Measurements from ENCODE around the gene VWA3B. TPM values are rescaled to one million over a fixed set of nuclear protein-coding genes. Genes with fewer than 3 reads are reported as not detected.
A peak's percentile ranks its signal among the peaks of the same experiment; 100 is the strongest.

VWA3B gene
- polyA plus RNA-seq, 1 donor (not counting 4 experiments of a cell fraction or from before 2014, with no cell fraction given) = not detected

DNA sequence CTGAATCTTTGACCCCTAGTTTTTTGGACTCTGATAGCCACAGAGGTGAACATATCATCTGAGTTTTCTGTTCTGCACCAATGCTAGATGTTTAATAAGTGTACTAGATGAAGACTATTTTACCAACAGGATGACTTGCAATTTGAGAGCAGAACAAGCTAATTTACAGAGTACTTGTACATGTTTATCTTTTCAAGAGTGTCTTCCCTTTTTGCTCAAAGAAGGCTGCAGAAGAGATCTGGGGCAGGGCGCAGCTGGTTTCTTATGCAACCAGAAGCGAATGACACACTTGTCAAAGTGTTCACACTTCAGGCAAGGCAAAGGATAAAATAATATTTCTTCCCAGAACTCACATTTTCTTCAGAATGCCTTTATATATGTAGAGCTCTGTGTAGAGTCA lies 86.0 kb downstream of the VWA3B start:
- Histone ChIP-seq H3K9me1 (ENCODE audit: control insufficient read depth, extremely low read depth, insufficient read depth, low read length) (no peaks in the 10 kb centered on the region), H3K4me1 (ENCODE audit: control insufficient read depth, extremely low read depth, insufficient read depth, low read length) (peaks cover 9% of the 10 kb centered on the region), H2AFZ (ENCODE audit: control insufficient read depth, low read length) (no peak overlapping the region), H4K20me1 (ENCODE audit: control insufficient read depth, extremely low read depth, insufficient read depth, low read length) (no peaks in the 10 kb centered on the region), H3K9me3 (ENCODE audit: control insufficient read depth, low read depth, low read length) (no peaks in the 10 kb centered on the region), H3K4me3 (ENCODE audit: control insufficient read depth in 2 of 3, extremely low read depth in 1 of 3, insufficient read depth in 2 of 3, low read depth in 1 of 3, low read length in 3 of 3) (no peak overlapping the region), H3K36me3 (ENCODE audit: control insufficient read depth in 2 of 2, extremely low read depth in 1 of 2, insufficient read depth in 2 of 2, low read length in 2 of 2) (no peaks in the 10 kb centered on the region), H3K79me2 (ENCODE audit: control insufficient read depth, insufficient read depth, low read length) (no peaks in the 10 kb centered on the region), H3K4me2 (ENCODE audit: control insufficient read depth, extremely low read depth, insufficient read depth, low read depth, low read length) (no peak overlapping the region), H3K27me3 (ENCODE audit: control insufficient read depth, extremely low read depth, insufficient read depth, low read length) (no peaks in the 10 kb centered on the region), H3K27ac (ENCODE audit: control insufficient read depth, insufficient read depth, low read length) (no peak overlapping the region), H3K9ac (ENCODE audit: control insufficient read depth, extremely low read depth, insufficient read depth, low read length) (no peak overlapping the region)
- no peak for FAIRE-seq
- DNase-seq (ENCODE audit: low read depth, low spot score) = no peak
- TF ChIP-seq EZH2 (IDR thresholded peaks at IDR 0.05; ENCODE audit: low read length) = no peak
- TF ChIP-seq, protein P1, sequence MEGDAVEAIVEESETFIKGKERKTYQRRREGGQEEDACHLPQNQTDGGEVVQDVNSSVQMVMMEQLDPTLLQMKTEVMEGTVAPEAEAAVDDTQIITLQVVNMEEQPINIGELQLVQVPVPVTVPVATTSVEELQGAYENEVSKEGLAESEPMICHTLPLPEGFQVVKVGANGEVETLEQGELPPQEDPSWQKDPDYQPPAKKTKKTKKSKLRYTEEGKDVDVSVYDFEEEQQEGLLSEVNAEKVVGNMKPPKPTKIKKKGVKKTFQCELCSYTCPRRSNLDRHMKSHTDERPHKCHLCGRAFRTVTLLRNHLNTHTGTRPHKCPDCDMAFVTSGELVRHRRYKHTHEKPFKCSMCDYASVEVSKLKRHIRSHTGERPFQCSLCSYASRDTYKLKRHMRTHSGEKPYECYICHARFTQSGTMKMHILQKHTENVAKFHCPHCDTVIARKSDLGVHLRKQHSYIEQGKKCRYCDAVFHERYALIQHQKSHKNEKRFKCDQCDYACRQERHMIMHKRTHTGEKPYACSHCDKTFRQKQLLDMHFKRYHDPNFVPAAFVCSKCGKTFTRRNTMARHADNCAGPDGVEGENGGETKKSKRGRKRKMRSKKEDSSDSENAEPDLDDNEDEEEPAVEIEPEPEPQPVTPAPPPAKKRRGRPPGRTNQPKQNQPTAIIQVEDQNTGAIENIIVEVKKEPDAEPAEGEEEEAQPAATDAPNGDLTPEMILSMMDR (optimal IDR thresholded peaks at IDR 0.05 in 1 of 3, IDR thresholded peaks at IDR 0.05 in 1 of 3, conservative IDR thresholded peaks at IDR 0.05 in 1 of 3; ENCODE audit: extremely low read depth in 1 of 3, insufficient read depth in 2 of 3, low read length in 3 of 3) = no peak
- dilution Hi-C loops (cut with MboI; ENCODE audit: extremely low pct_ligation_motif_present, low sequenced_read_pairs) = no loop called here

- no peak for DNase-seq (ENCODE audit: low read depth, low spot score)
- no peaks in the 10 kb centered on the region for H3K9me3 ChIP-seq (ENCODE audit: control insufficient read depth, low read depth, low read length)
- peak; percentile 56 for FAIRE-seq
- H3K9ac ChIP-seq (ENCODE audit: control insufficient read depth, extremely low read depth, insufficient read depth, low read length) = no peak overlapping the region
- no peaks in the 10 kb centered on the region for H3K27me3 ChIP-seq (ENCODE audit: control insufficient read depth, extremely low read depth, insufficient read depth, low read length)
- dilution Hi-C loops (cut with MboI; ENCODE audit: extremely low pct_ligation_motif_present, low sequenced_read_pairs) = no loop called here
- TF ChIP-seq, protein P1 (optimal IDR thresholded peaks at IDR 0.05 in 1 of 3, IDR thresholded peaks at IDR 0.05 in 1 of 3, conservative IDR thresholded peaks at IDR 0.05 in 1 of 3; ENCODE audit: extremely low read depth in 1 of 3, insufficient read depth in 2 of 3, low read length in 3 of 3) = peak in 2 of 3 experiments; percentile 38 to 61
- TF ChIP-seq EZH2 (IDR thresholded peaks at IDR 0.05; ENCODE audit: low read length) = no peak
- H3K4me3 ChIP-seq (ENCODE audit: control insufficient read depth in 2 of 3, extremely low read depth in 1 of 3, insufficient read depth in 2 of 3, low read depth in 1 of 3, low read length in 3 of 3) = no peak overlapping the region
- H3K9me1 ChIP-seq (ENCODE audit: control insufficient read depth, extremely low read depth, insufficient read depth, low read length) = no peaks in the 10 kb centered on the region
- H3K4me1 ChIP-seq (ENCODE audit: control insufficient read depth, extremely low read depth, insufficient read depth, low read length) = peaks cover 26% of the 10 kb centered on the region
- no peak overlapping the region for H3K27ac ChIP-seq (ENCODE audit: control insufficient read depth, insufficient read depth, low read length)
- no peaks in the 10 kb centered on the region for H3K79me2 ChIP-seq (ENCODE audit: control insufficient read depth, insufficient read depth, low read length)
- no peaks in the 10 kb centered on the region for H3K36me3 ChIP-seq (ENCODE audit: control insufficient read depth in 2 of 2, extremely low read depth in 1 of 2, insufficient read depth in 2 of 2, low read length in 2 of 2)
- no peaks in the 10 kb centered on the region for H4K20me1 ChIP-seq (ENCODE audit: control insufficient read depth, extremely low read depth, insufficient read depth, low read length)
- no peak overlapping the region for H3K4me2 ChIP-seq (ENCODE audit: control insufficient read depth, extremely low read depth, insufficient read depth, low read depth, low read length)
- H2AFZ ChIP-seq (ENCODE audit: control insufficient read depth, low read length) = no peak overlapping the region
Observed at GRCh38 chr2:98175811-98176210, 88.8 kb downstream of the VWA3B start.

Data from keratinocyte (primary cell).